ENCODE measurements around the gene LMAN2L.
"Not testable (repeated sequence)": the region's sequence is repeated elsewhere in the genome, so short reads cannot be mapped to it uniquely, and the experiment has no call there.

LMAN2L gene

DNA sequence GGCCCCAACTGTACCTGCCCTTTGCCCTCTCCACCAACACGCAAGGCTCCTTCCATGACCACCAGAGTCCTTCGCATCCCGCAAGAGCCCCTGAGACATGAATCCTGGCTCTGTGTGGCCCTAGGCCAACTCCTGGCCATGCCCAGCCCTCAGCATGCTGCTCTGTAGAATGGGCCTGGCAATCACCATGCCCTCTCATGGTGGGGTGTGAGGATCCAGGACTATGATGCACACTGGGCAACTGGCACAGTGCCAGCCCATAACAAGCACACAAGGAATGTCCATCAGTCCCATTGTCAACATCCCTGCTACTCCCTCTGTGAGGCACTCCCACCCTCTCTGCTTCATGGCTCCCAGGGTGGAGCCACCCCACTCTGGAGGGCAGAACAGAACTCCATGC lies 52.6 kb downstream of the LMAN2L start:
- DNase-seq = no peak

DNA sequence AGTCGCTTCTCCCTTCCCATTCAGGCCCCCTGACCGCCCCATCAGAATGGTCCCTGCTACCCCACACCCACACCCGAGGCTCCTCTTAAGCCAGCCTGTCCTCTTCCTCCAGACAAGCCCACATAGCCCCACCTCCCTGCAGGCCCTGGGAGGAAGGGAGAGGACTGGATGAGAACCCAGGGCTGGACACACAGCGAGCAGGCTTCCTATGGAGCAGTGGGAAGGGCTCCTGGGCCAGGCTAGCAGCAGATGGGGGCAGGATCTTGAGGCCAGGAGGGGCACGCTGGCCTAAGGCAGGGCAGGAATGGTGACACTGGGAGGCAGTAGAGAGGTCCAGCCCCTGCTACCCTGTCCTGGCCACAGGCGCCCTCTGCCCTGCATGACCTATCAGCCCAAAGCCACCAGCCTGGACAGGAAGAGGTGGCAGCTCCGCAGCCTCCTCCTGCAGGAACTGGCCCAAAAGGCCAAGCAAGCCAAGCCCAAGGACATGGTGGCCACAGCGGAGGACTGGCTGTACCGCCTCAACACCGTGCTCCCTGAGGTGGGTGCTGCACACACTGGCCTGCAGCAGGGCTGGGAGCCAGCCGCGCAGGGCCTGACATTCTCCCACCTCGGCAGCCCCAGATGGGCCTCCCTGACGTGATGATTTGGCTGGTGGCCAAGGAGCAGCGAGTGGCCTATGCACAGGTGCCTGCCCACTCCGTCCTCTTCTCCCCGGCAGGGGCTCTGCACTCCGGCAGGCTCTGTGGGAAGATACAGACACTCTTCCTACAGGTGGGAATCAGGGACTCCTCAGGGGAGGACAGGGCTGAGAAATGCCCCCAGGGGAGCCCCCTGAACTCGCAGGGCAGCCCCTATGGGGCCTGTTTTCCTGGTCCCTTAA lies 54.0 kb downstream of the LMAN2L start:
- no peak for DNase-seq

DNA sequence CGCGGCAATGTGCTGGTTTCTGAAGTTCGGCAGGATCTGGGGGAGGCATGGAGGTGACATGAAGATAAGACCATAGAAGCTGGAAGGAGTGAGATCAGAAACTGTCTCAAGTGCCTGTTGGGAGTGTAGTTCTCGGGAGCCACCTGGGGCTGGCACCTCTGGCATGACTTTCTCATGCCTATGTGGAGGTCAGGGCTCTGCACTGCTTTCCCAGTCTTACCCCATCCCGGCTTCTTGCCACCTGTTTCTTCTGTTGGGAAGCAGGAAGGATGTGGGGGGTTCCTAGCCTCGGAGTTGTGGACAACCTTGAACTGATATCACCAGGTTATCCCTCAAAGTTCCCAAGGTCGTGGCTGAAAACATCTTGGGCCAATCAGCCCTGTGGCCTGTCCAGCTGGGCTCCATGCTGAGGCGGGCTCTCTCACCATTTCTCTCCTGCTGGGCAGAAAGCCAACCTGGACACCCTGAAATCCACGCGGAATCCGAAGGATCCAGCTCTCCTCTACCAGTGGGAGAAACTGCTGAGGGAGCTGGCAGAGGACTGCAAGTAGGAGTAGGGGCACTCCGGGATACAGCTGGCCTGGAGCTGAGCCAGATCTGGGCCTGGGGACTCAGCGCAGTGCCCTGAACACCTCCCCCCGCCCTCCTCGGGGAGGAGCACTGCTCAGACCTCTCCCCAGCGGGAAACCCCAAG lies 54.8 kb downstream of the LMAN2L start:
- no peak for DNase-seq

DNA sequence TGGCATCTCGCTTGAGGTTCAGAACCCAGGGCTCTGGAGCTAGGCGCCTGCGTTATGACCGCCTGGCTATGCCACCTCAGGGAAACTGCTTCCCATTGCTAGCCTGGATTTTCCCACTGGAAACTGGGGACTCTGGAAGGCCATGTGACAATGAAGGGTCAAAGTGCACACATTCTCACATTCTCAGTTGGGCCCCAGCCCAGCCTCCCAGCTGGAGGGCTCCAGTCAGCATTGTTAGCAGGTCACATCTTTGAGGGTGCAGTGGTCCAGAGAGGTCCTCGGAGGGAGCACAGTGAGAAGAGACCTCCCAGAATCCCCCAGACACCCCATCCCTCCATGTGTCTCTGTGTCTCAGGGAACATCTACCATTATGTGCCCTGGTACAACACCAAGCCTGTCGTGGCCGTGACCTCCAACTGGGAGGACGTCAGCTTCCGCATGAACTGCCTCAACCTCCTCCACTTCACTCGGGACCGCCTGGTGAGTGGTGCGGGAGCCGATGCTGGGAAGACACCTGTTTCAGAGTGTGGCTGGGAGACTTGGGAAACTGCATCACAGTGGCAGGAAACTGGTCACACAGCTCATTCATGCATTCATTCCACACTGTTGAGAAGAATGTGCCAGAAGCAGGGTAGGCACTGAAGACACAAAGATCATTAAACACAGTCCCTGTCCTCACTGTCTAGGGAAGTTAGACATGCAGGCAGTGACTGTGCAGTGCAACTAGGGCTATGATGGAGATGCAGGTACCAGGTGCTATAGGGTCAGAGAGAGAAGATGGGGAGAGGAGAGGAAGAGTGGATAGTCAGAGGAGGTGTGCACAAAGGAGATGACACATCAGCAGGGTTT lies 55.7 kb downstream of the LMAN2L start:
- DNase-seq = no peak

DNA sequence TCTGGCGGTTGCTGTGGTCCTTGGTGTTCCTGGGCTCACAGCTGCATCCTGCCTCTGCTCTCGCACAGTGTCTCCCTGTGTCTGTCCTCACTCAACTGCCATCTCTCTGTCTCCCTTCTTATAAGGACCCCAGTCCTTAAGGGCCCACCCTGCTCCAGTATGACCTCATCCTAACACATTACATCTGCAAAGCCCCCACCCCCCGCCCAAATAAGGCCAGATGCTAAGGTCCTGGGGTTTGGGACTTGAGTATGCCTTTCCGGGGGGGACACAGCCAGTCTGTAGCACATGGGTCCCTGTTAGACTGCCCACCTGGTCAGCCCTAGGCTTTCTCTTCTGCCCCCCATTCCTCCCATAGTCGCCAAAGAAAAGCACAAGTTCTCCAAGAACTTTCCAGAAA lies 56.6 kb downstream of the LMAN2L start:
- DNase-seq = no peak

DNA sequence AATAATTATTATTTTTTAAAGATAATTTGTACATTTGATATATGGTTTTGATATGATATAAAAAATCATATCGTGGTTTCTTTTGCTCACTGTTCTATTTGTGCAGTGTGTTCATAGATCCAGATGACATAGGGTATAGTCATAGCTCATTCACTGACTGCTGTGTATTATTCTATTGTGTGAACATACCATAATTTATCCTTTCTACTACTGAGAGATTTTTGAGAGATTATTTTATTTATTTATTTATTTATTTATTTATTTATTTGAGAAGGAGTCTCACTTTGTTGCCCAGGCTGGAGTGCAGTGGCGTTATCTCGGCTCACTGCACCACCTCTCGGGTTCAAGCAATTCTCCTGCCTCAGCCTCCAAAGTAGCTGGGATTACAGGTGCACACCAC lies 58.3 kb downstream of the LMAN2L start:
- DNase-seq = no peak

GRCh38 chr2:96680561-96681141 lies 59.2 kb downstream of the LMAN2L start:
- DNase-seq = no peak

- no peak for DNase-seq
Observed at GRCh38 chr2:96679848-96680247, 60.0 kb downstream of the LMAN2L start.

GRCh38 chr2:96669539-96670215 lies 70.2 kb downstream of the LMAN2L start:
- no peak for DNase-seq

DNA sequence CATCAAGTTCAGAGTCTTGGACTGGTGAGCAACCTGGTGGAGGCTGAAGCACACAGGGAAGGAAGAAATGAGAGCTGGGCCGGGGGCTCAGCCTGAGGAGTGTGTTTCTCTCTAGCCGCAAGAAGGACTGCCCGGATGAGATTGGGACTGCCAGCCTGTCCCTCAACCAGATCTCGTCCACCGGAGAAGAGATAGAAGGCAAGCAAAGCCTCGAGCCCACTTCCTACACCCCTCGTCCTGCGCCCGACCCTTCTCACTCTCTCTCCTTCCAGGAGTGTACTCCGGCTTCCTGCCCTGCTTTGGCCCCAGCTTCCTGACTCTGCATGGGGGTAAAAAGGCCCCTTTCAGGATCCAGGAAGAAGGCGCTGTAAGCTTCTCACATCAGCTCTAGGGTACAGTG lies 71.1 kb downstream of the LMAN2L start:
- no peak for DNase-seq

DNA sequence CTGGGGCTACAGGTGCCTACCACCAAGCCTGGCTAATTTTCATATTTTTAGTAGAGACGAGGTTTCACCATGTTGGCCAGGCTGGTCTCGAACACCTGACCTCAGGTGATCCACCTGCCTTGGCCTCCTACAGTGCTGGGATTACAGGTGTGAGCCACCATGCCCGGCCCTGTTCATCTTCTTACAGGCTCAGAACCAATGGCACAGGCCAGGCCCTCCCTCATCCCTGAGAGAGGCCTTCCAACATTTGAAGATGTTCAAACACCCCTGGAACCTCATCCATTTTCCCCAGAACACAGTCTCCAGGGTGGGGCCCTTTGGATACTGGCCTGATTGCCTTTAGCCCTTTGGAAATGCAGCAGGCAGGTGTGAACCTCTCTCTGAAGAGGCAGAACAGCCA lies 74.1 kb downstream of the LMAN2L start:
- DNase-seq = not testable (repeated sequence)

DNA sequence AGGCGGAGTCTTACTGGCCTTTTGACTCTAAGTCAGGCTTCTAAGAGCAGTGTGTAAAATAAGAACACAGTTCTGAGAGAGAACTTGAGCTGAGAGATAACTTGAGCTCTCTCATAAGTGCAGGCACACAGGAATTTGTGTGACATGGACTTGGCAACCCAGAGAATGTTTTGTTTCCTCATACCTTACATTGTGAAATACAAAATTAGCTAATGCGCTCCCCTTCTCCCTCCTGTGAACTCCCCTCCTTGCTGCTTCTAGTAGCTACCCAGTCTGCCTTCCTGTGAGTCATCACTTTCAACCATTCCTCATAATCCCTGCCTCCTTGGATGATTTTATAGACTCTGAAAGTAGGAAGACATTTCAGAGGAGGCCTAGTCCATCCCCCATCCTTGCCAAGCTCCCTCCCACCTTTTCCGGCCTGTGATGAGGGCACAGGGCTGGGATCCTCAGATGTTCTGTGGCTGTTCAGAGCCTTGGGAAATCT lies 74.7 kb downstream of the LMAN2L start:
- no peak for DNase-seq

- no peak for DNase-seq
Observed at GRCh38 chr2:96664366-96664925, 75.4 kb downstream of the LMAN2L start.

DNA sequence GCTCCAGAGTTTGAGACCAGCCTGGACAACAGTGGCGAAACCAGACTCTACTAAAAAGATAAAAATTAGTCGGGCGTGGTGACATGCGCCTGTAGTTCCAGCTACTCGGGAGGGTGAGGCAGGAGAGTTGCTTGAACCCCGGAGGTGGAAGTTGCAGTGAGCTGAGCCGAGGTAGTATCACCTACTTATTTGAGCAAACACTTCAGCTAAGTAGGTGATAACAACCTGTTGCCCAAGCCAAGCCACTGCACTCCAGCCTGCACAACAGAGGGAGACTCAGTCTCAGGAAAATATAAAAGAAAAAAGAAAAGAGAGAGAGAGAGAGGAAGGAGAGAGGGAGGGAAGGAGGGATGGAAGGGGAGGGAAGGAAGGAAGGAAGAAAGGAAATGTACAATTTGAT lies 76.0 kb downstream of the LMAN2L start:
- DNase-seq = no peak

DNA sequence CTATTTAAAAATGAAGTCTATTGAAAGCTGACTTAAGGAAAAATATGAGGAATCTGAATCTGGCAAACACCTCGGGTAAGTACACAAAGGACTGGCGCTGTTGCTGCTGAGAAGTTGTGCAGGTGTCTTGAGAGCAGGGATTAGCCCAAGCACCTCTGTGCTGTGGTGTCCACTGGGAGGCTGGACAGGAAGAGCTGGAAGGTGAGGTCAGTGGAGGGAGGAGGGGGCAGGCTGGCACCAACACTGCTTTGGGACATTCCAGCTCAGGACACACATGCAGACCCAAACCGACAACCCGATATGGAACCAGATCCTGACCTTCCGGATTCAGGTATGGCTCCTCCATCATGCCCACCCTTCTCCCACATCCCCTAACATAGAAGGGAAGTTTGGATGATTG lies 76.7 kb downstream of the LMAN2L start:
- no peak for DNase-seq

- no peak for DNase-seq
Observed at GRCh38 chr2:96662360-96662759, 77.5 kb downstream of the LMAN2L start.

- DNase-seq = no peak
Observed at GRCh38 chr2:96661324-96661723, 78.5 kb downstream of the LMAN2L start.

DNA sequence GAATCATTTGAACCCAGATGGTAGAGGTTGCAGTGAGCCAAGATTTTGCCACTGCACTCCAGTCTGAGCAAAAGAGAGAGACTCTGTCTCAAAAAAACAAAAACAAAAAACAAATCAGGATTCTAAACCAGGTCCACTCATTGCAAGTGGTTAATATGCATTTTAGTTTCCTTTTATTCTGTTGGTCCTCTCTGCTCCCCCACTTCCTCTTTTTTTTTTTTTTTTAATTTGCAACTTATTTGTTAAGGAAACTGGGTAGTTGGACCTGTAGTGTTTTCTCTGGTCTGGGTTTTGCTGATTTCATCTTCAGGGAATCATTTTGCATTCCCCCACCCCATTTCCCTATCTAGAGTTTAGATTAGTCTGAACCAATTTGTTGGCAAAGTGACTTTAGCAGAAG lies 83.3 kb downstream of the LMAN2L start:
- DNase-seq = no peak
